ENCODE measurements around the gene AFAP1.

AFAP1 gene

GRCh38 chr4:7867701-7868435 lies 71.8 kb downstream of the AFAP1 start:
- Mint-ChIP-seq H3K4me1 (ENCODE audit: low read depth) (peaks cover 26% of the 10 kb centered on the region), H3K27me3 (no peaks in the 10 kb centered on the region), H3K36me3 (ENCODE audit: low read depth) (peaks cover 44% of the 10 kb centered on the region), H3K27ac (peak overlapping the region; percentile 85), H3K9me3 (peaks cover 6% of the 10 kb centered on the region), H3K4me3 (peak overlapping the region; percentile 0)
- no peak for DNase-seq

GRCh38 chr4:7867191-7867590 lies 72.5 kb downstream of the AFAP1 start:
- DNase-seq: no peak
- H3K9me3 Mint-ChIP-seq: peaks cover 6% of the 10 kb centered on the region
- no peaks in the 10 kb centered on the region for H3K27me3 Mint-ChIP-seq
- H3K4me3 Mint-ChIP-seq: no peak overlapping the region
- H3K4me1 Mint-ChIP-seq (ENCODE audit: low read depth): peaks cover 26% of the 10 kb centered on the region
- peaks cover 44% of the 10 kb centered on the region for H3K36me3 Mint-ChIP-seq (ENCODE audit: low read depth)
- peak overlapping the region; percentile 85 for H3K27ac Mint-ChIP-seq

- Mint-ChIP-seq H3K36me3 (ENCODE audit: low read depth) (peaks cover 45% of the 10 kb centered on the region), H3K9me3 (peaks cover 6% of the 10 kb centered on the region), H3K4me3 (no peak overlapping the region), H3K27me3 (no peaks in the 10 kb centered on the region), H3K4me1 (ENCODE audit: low read depth) (peaks cover 30% of the 10 kb centered on the region), H3K27ac (no peak overlapping the region)
- no peak for DNase-seq
Measured at GRCh38 chr4:7865533-7865932, 74.1 kb downstream of the AFAP1 start.

GRCh38 chr4:7864685-7865084 lies 75.0 kb downstream of the AFAP1 start:
- no peaks in the 10 kb centered on the region for H3K27me3 Mint-ChIP-seq
- H3K27ac Mint-ChIP-seq: no peak overlapping the region
- H3K4me3 Mint-ChIP-seq: no peak overlapping the region
- H3K36me3 Mint-ChIP-seq (ENCODE audit: low read depth): peaks cover 44% of the 10 kb centered on the region
- H3K9me3 Mint-ChIP-seq: peaks cover 6% of the 10 kb centered on the region
- H3K4me1 Mint-ChIP-seq (ENCODE audit: low read depth): peaks cover 30% of the 10 kb centered on the region
- DNase-seq: no peak

GRCh38 chr4:7863911-7864681 lies 75.6 kb downstream of the AFAP1 start:
- Mint-ChIP-seq H3K27ac (peak overlapping the region; percentile 55), H3K27me3 (no peaks in the 10 kb centered on the region), H3K4me3 (no peak overlapping the region), H3K4me1 (ENCODE audit: low read depth) (peaks cover 35% of the 10 kb centered on the region), H3K36me3 (ENCODE audit: low read depth) (peaks cover 44% of the 10 kb centered on the region), H3K9me3 (peaks cover 6% of the 10 kb centered on the region)
- no peak for DNase-seq

GRCh38 chr4:7862561-7863192 lies 77.0 kb downstream of the AFAP1 start:
- H3K27ac Mint-ChIP-seq: no peak overlapping the region
- peaks cover 37% of the 10 kb centered on the region for H3K4me1 Mint-ChIP-seq (ENCODE audit: low read depth)
- peaks cover 6% of the 10 kb centered on the region for H3K9me3 Mint-ChIP-seq
- no peaks in the 10 kb centered on the region for H3K27me3 Mint-ChIP-seq
- DNase-seq: no peak
- no peak overlapping the region for H3K4me3 Mint-ChIP-seq
- peaks cover 33% of the 10 kb centered on the region for H3K36me3 Mint-ChIP-seq (ENCODE audit: low read depth)

- Mint-ChIP-seq H3K4me1 (ENCODE audit: low read depth) (peaks cover 43% of the 10 kb centered on the region), H3K4me3 (no peak overlapping the region), H3K36me3 (ENCODE audit: low read depth) (peaks cover 28% of the 10 kb centered on the region), H3K9me3 (peaks cover 6% of the 10 kb centered on the region), H3K27ac (peak overlapping the region; percentile 15), H3K27me3 (no peaks in the 10 kb centered on the region)
- no peak for DNase-seq
Measured at GRCh38 chr4:7861440-7861881, 78.2 kb downstream of the AFAP1 start.

GRCh38 chr4:7860600-7861163 lies 79.0 kb downstream of the AFAP1 start:
- peaks cover 25% of the 10 kb centered on the region for H3K36me3 Mint-ChIP-seq (ENCODE audit: low read depth)
- no peak for DNase-seq
- no peaks in the 10 kb centered on the region for H3K27me3 Mint-ChIP-seq
- peaks cover 6% of the 10 kb centered on the region for H3K9me3 Mint-ChIP-seq
- peaks cover 48% of the 10 kb centered on the region for H3K4me1 Mint-ChIP-seq (ENCODE audit: low read depth)
- H3K27ac Mint-ChIP-seq: no peak overlapping the region
- H3K4me3 Mint-ChIP-seq: no peak overlapping the region

GRCh38 chr4:7859326-7859725 lies 80.3 kb downstream of the AFAP1 start:
- Mint-ChIP-seq H3K4me3 (no peak overlapping the region), H3K4me1 (ENCODE audit: low read depth) (peaks cover 61% of the 10 kb centered on the region), H3K9me3 (peaks cover 6% of the 10 kb centered on the region), H3K27me3 (no peaks in the 10 kb centered on the region), H3K27ac (no peak overlapping the region), H3K36me3 (ENCODE audit: low read depth) (peaks cover 29% of the 10 kb centered on the region)
- no peak for DNase-seq

- no peak overlapping the region for H3K27ac Mint-ChIP-seq
- H3K9me3 Mint-ChIP-seq: no peaks in the 10 kb centered on the region
- H3K4me1 Mint-ChIP-seq (ENCODE audit: low read depth): peaks cover 65% of the 10 kb centered on the region
- no peak for DNase-seq
- no peaks in the 10 kb centered on the region for H3K27me3 Mint-ChIP-seq
- H3K36me3 Mint-ChIP-seq (ENCODE audit: low read depth): peaks cover 34% of the 10 kb centered on the region
- H3K4me3 Mint-ChIP-seq: no peak overlapping the region
Measured at GRCh38 chr4:7858498-7858897, 81.2 kb downstream of the AFAP1 start.

GRCh38 chr4:7857993-7858392 lies 81.7 kb downstream of the AFAP1 start:
- Mint-ChIP-seq H3K27me3 (no peaks in the 10 kb centered on the region), H3K9me3 (no peaks in the 10 kb centered on the region), H3K4me3 (peak overlapping the region; percentile 37), H3K36me3 (ENCODE audit: low read depth) (peaks cover 36% of the 10 kb centered on the region), H3K27ac (peak overlapping the region; percentile 89), H3K4me1 (ENCODE audit: low read depth) (peaks cover 70% of the 10 kb centered on the region)
- DNase-seq: no peak

- no peaks in the 10 kb centered on the region for H3K27me3 Mint-ChIP-seq
- peaks cover 43% of the 10 kb centered on the region for H3K36me3 Mint-ChIP-seq (ENCODE audit: low read depth)
- peak overlapping the region; percentile 37 for H3K4me3 Mint-ChIP-seq
- H3K4me1 Mint-ChIP-seq (ENCODE audit: low read depth): peaks cover 77% of the 10 kb centered on the region
- DNase-seq: peak; percentile 54
- H3K27ac Mint-ChIP-seq: peak overlapping the region; percentile 89
- no peaks in the 10 kb centered on the region for H3K9me3 Mint-ChIP-seq
Measured at GRCh38 chr4:7857238-7857701, 82.4 kb downstream of the AFAP1 start.

- H3K4me1 Mint-ChIP-seq (ENCODE audit: low read depth): peaks cover 88% of the 10 kb centered on the region
- peaks cover 47% of the 10 kb centered on the region for H3K36me3 Mint-ChIP-seq (ENCODE audit: low read depth)
- peak overlapping the region; percentile 27 for H3K4me3 Mint-ChIP-seq
- peak overlapping the region; percentile 89 for H3K27ac Mint-ChIP-seq
- H3K27me3 Mint-ChIP-seq: no peaks in the 10 kb centered on the region
- DNase-seq: no peak
- no peaks in the 10 kb centered on the region for H3K9me3 Mint-ChIP-seq
Measured at GRCh38 chr4:7855731-7856130, 83.9 kb downstream of the AFAP1 start.

- Mint-ChIP-seq H3K4me3 (peak overlapping the region; percentile 57), H3K27me3 (no peaks in the 10 kb centered on the region), H3K4me1 (ENCODE audit: low read depth) (peaks cover 95% of the 10 kb centered on the region), H3K36me3 (ENCODE audit: low read depth) (peaks cover 48% of the 10 kb centered on the region), H3K27ac (peak overlapping the region; percentile 89), H3K9me3 (no peaks in the 10 kb centered on the region)
- DNase-seq: peak; percentile 60
Measured at GRCh38 chr4:7854697-7855370, 84.8 kb downstream of the AFAP1 start.
